AG09309 (cell line): ENCODE data around the gene ZDHHC17.
A peak's percentile ranks its signal among the peaks of the same experiment; 100 is the strongest.

ENCODE experiments used
- DNase-seq: peaks from one replicate; pipeline ENCODE4 v3.0.0-alpha.2; 2010; ENCODE audit warnings: low read depth
- H3K4me3 ChIP-seq: 2 replicates; pipeline ENCODE4 v1.5.1; 2011; ENCODE audit warnings: mild to moderate bottlenecking, low read depth, low read length, moderate library complexity; ENCODE audit not compliant: control insufficient read depth
- TF ChIP-seq, protein P1 (sequence below): IDR thresholded peaks from 2 replicates; pipeline ENCODE4 v1.5.1; 2011; ENCODE audit warnings: mild to moderate bottlenecking, low read depth, low read length, inconsistent platforms; ENCODE audit not compliant: insufficient read depth, control insufficient read depth; ENCODE audit errors: missing control alignments

ZDHHC17 gene

GRCh38 chr12:76871742-76872141 lies 107.8 kb downstream of the ZDHHC17 start:
- no peak overlapping the region for H3K4me3 ChIP-seq
- TF ChIP-seq, protein P1, sequence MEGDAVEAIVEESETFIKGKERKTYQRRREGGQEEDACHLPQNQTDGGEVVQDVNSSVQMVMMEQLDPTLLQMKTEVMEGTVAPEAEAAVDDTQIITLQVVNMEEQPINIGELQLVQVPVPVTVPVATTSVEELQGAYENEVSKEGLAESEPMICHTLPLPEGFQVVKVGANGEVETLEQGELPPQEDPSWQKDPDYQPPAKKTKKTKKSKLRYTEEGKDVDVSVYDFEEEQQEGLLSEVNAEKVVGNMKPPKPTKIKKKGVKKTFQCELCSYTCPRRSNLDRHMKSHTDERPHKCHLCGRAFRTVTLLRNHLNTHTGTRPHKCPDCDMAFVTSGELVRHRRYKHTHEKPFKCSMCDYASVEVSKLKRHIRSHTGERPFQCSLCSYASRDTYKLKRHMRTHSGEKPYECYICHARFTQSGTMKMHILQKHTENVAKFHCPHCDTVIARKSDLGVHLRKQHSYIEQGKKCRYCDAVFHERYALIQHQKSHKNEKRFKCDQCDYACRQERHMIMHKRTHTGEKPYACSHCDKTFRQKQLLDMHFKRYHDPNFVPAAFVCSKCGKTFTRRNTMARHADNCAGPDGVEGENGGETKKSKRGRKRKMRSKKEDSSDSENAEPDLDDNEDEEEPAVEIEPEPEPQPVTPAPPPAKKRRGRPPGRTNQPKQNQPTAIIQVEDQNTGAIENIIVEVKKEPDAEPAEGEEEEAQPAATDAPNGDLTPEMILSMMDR = no peak
- no peak for DNase-seq

DNA sequence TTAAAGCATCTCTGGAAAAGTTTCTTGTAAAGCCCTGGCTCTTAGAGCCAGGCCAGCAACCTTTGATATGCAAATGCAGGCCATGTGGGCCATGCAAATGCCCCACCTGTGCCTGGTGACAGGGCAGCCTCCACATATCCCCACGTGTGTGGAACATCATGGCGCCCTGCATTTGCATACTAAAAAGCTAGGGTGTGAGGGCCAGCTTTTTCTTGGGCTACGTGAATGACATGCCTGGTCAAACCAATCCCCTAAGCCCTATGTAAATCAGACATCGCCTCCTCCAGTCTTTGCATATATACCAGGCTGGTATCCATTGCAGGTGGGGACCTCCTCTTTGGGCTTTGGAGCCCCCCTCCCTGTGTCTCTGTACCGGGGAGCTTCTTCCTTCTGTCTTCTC lies 108.5 kb downstream of the ZDHHC17 start:
- DNase-seq = no peak
- H3K4me3 ChIP-seq = no peak overlapping the region
- TF ChIP-seq, protein P1 = no peak

- H3K4me3 ChIP-seq = no peak overlapping the region
- TF ChIP-seq, protein P1 = no peak
Observed at GRCh38 chr12:76874027-76874426, 110.1 kb downstream of the ZDHHC17 start.

DNA sequence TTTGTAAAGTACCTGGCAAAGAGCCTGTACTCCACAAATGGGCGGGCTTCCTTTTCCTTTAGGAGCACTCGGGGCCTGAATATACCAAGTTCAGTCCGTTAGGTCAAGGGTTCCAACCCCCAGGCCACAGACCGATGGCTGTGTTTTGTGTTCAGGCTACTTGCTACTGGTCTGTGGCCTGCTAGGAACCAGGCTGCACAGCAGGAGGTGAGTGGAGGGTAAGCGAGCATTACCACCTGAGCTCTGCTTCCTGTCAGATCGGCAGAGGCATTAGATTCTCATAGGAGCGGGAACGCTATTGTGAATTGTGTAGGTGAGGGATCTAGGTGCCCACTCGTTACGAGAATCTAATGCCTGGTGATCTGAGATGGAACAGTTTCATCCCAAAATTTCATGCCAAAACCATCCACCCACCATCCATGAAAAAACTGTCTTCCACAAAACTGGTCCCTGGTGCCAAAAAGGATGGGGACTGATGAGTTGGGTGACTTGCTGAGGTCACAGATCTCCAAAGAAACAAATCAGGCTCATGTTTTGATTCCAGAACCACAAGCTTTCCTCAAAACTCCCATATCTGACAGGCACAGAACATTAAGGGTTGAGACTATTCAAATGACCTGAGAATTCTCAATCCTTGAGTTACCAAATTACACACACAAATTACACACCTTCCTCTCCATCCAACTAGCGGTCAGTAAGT lies 110.7 kb downstream of the ZDHHC17 start:
- H3K4me3 ChIP-seq = no peak overlapping the region
- TF ChIP-seq, protein P1 = no peak
- DNase-seq = no peak

More at GRCh38 chr12:76874027-76874426, 110.1 kb downstream of the ZDHHC17 start:
- no peak for DNase-seq

DNA sequence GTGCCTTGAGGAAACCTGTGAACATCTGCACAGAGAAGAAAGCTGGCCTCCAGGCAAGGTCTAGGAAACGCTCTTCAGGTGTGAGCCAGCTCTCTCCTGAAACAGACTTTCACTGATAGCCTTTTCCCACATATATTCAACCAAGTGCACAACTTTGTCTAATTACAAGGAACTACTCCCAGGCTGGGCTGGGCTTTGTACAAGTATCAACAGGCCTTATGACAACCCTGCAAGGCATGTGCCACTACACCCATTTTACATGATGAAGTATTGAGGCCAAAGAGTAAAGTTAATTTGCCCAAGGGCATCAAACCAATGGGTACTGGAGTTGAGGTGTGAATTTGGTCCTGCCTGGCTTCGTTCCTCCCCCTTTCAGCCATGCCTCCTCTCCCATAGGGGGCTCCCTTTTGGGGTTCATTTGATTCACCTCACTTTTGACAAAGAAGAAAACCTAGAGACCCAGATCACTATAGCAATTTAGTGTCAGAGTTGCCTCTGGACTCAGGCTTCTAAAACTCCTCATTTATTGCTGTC lies 112.8 kb downstream of the ZDHHC17 start:
- no peak overlapping the region for H3K4me3 ChIP-seq
- no peak for DNase-seq
- TF ChIP-seq, protein P1 = no peak

GRCh38 chr12:76878099-76878898 lies 114.4 kb downstream of the ZDHHC17 start:
- DNase-seq = no peak
- H3K4me3 ChIP-seq = peak overlapping the region; percentile 87
- TF ChIP-seq, protein P1 = peak; percentile 23
